ENCODE results near the gene PLCH2.
A peak's percentile ranks its signal among the peaks of the same experiment; 100 is the strongest.

- TF ChIP-seq CTCF (IDR thresholded peaks at IDR 0.05; ENCODE audit: poor library complexity, severe bottlenecking) (peak; percentile 88), POLR2AphosphoS5 (IDR thresholded peaks at IDR 0.05) (no peak), TAF1 (IDR thresholded peaks at IDR 0.05; ENCODE audit: low read depth) (no peak), EZH2 (IDR thresholded peaks at IDR 0.05; ENCODE audit: borderline replicate concordance, insufficient read depth, low read length, poor library complexity, severe bottlenecking) (no peak), RAD21 (conservative IDR thresholded peaks at IDR 0.05) (peak; percentile 90), MXI1 (conservative IDR thresholded peaks at IDR 0.05; ENCODE audit: poor library complexity, severe bottlenecking) (no peak)
- TF ChIP-seq, protein P1, sequence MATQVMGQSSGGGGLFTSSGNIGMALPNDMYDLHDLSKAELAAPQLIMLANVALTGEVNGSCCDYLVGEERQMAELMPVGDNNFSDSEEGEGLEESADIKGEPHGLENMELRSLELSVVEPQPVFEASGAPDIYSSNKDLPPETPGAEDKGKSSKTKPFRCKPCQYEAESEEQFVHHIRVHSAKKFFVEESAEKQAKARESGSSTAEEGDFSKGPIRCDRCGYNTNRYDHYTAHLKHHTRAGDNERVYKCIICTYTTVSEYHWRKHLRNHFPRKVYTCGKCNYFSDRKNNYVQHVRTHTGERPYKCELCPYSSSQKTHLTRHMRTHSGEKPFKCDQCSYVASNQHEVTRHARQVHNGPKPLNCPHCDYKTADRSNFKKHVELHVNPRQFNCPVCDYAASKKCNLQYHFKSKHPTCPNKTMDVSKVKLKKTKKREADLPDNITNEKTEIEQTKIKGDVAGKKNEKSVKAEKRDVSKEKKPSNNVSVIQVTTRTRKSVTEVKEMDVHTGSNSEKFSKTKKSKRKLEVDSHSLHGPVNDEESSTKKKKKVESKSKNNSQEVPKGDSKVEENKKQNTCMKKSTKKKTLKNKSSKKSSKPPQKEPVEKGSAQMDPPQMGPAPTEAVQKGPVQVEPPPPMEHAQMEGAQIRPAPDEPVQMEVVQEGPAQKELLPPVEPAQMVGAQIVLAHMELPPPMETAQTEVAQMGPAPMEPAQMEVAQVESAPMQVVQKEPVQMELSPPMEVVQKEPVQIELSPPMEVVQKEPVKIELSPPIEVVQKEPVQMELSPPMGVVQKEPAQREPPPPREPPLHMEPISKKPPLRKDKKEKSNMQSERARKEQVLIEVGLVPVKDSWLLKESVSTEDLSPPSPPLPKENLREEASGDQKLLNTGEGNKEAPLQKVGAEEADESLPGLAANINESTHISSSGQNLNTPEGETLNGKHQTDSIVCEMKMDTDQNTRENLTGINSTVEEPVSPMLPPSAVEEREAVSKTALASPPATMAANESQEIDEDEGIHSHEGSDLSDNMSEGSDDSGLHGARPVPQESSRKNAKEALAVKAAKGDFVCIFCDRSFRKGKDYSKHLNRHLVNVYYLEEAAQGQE (IDR thresholded peaks at IDR 0.05; ENCODE audit: borderline replicate concordance): no peak
Observed at GRCh38 chr1:2548068-2548589, 72.0 kb downstream of the PLCH2 start.
